Peyer's patch (tissue), 4 donors: ENCODE results near the gene DCXR.

Experiments
- POLR2A ChIP-seq, 2 donors: fragments of 450-650 bp; IDR thresholded peaks; one replicate each; pipeline ENCODE4 v1.5.1; 2017; ENCODE audit warnings: antibody characterized with exemption in 2 of 2, mild to moderate bottlenecking in 2 of 2, moderate library complexity in 2 of 2
- TF ChIP-seq, protein P1 (sequence below), 6 experiments: fragments of 450-650 bp in 4 of 6; fragments of 200-600 bp in 2 of 6; sonication (generic) in 1 of 6; IDR thresholded peaks; one replicate each; pipeline ENCODE4 v1.5.1; 2017 to 2019; ENCODE audit warnings: antibody characterized with exemption in 6 of 6, mild to moderate bottlenecking in 3 of 6, moderate library complexity in 1 of 6

DNA sequence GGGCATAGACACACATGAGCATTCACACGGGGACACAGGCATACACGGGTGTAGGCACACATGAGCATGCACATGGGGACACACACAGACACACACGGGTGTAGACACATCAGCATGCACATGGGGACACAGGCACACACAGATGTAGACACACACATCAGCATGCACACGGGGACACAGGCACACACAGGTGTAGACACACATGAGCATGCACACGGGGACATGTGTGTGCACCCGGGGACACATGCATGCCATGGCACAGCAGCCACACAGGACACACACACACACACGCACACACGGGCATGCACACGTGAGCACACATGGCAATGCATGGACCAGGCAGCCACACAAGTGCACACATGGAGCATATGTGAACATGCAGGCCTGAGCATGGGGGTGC lies 5.2 kb upstream of the DCXR start:
- TF ChIP-seq, protein P1, sequence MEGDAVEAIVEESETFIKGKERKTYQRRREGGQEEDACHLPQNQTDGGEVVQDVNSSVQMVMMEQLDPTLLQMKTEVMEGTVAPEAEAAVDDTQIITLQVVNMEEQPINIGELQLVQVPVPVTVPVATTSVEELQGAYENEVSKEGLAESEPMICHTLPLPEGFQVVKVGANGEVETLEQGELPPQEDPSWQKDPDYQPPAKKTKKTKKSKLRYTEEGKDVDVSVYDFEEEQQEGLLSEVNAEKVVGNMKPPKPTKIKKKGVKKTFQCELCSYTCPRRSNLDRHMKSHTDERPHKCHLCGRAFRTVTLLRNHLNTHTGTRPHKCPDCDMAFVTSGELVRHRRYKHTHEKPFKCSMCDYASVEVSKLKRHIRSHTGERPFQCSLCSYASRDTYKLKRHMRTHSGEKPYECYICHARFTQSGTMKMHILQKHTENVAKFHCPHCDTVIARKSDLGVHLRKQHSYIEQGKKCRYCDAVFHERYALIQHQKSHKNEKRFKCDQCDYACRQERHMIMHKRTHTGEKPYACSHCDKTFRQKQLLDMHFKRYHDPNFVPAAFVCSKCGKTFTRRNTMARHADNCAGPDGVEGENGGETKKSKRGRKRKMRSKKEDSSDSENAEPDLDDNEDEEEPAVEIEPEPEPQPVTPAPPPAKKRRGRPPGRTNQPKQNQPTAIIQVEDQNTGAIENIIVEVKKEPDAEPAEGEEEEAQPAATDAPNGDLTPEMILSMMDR (IDR thresholded peaks at IDR 0.05) = no peak
- no peak for TF ChIP-seq POLR2A (IDR thresholded peaks at IDR 0.05)
